KMS-11 (cell line): ENCODE data around the gene GSS.

Experiments
- H2AFZ ChIP-seq: fragments of 200-600 bp; sonication (generic); 2 replicates; pipeline ENCODE4 v1.6.1; 2016; ENCODE audit warnings: antibody characterized with exemption, mixed run types, low read depth
- H3K27ac ChIP-seq: fragments of 200-600 bp; sonication (generic); 2 replicates; pipeline ENCODE4 v1.6.1; 2016; ENCODE audit warnings: mild to moderate bottlenecking, mixed run types
- H3K27me3 ChIP-seq: fragments of 200-600 bp; sonication (generic); 2 replicates; pipeline ENCODE4 v1.6.1; 2017; ENCODE audit warnings: mild to moderate bottlenecking, low read depth, mixed run types, moderate library complexity; ENCODE audit not compliant: insufficient read depth
- H3K36me3 ChIP-seq: fragments of 200-600 bp; sonication (generic); 2 replicates; pipeline ENCODE4 v1.6.1; 2017; ENCODE audit warnings: mild to moderate bottlenecking, mixed run types; ENCODE audit not compliant: insufficient read depth
- H3K4me1 ChIP-seq: fragments of 200-600 bp; sonication (generic); 2 replicates; pipeline ENCODE4 v1.6.1; 2016; ENCODE audit warnings: mild to moderate bottlenecking, low read depth, mixed run types; ENCODE audit not compliant: poor library complexity, severe bottlenecking
- H3K4me2 ChIP-seq: fragments of 200-600 bp; sonication (generic); 2 replicates; pipeline ENCODE4 v1.7.0; 2016; ENCODE audit warnings: mild to moderate bottlenecking, mixed run types
- H3K4me3 ChIP-seq: fragments of 200-600 bp; sonication (generic); IDR thresholded peaks from 2 replicates; pipeline ENCODE4 v1.6.1; 2017; ENCODE audit warnings: low read depth, low read length, mixed read lengths; ENCODE audit not compliant: insufficient read depth
- H3K79me2 ChIP-seq: fragments of 200-600 bp; sonication (generic); 2 replicates; pipeline ENCODE4 v1.6.1; 2016; ENCODE audit warnings: low read depth, mixed run types; ENCODE audit not compliant: insufficient read depth
- H3K9ac ChIP-seq: fragments of 200-600 bp; sonication (generic); 2 replicates; pipeline ENCODE4 v1.6.1; 2016; ENCODE audit warnings: mild to moderate bottlenecking, mixed run types
- H4K20me1 ChIP-seq: fragments of 200-600 bp; sonication (generic); 2 replicates; pipeline ENCODE4 v1.6.1; 2016; ENCODE audit warnings: mild to moderate bottlenecking, mixed run types; ENCODE audit not compliant: insufficient read depth
- CTCF ChIP-seq: fragments of 200-600 bp; sonication (generic); conservative IDR thresholded peaks from 2 replicates; pipeline ENCODE4 v1.6.1; 2017; ENCODE audit warnings: low read depth, mild to moderate bottlenecking, antibody characterized with exemption, low read length, moderate library complexity, mixed read lengths

Gene GSS

GRCh38 chr20:34952671-34953070 lies 2.9 kb downstream of the GSS start:
- H3K4me2 ChIP-seq: no peak overlapping the region
- H3K27ac ChIP-seq: no peak overlapping the region
- H3K79me2 ChIP-seq: no peaks in the 10 kb centered on the region; the same call in 1 of the 2 replicates
- no peaks in the 10 kb centered on the region for H4K20me1 ChIP-seq
- H3K4me1 ChIP-seq: peaks cover 17% of the 10 kb centered on the region
- H3K9ac ChIP-seq: no peak overlapping the region
- no peaks in the 10 kb centered on the region for H3K27me3 ChIP-seq
- H3K36me3 ChIP-seq: no peaks in the 10 kb centered on the region
- no peak for TF ChIP-seq CTCF
- H2AFZ ChIP-seq: no peak overlapping the region
- H3K4me3 ChIP-seq: no peak overlapping the region

GRCh38 chr20:34951652-34952051 lies 4.0 kb downstream of the GSS start:
- H3K4me1 ChIP-seq: peaks cover 17% of the 10 kb centered on the region
- no peak overlapping the region for H3K27ac ChIP-seq
- H2AFZ ChIP-seq: no peak overlapping the region

GRCh38 chr20:34951252-34951651 lies 4.4 kb downstream of the GSS start:
- H3K27me3 ChIP-seq: no peaks in the 10 kb centered on the region
- H3K27ac ChIP-seq: no peak overlapping the region
- no peak overlapping the region for H3K4me2 ChIP-seq
- H2AFZ ChIP-seq: no peak overlapping the region
- H3K79me2 ChIP-seq: no peaks in the 10 kb centered on the region; the same call in 1 of the 2 replicates
- no peaks in the 10 kb centered on the region for H4K20me1 ChIP-seq
- no peak overlapping the region for H3K9ac ChIP-seq
- no peaks in the 10 kb centered on the region for H3K36me3 ChIP-seq
- TF ChIP-seq CTCF: no peak
- no peak overlapping the region for H3K4me3 ChIP-seq
- peaks cover 14% of the 10 kb centered on the region for H3K4me1 ChIP-seq

More at GRCh38 chr20:34951652-34952051, 4.0 kb downstream of the GSS start:
- H3K79me2 ChIP-seq: no peaks in the 10 kb centered on the region; the same call in 1 of the 2 replicates
- TF ChIP-seq CTCF: no peak
- H4K20me1 ChIP-seq: no peaks in the 10 kb centered on the region
- no peak overlapping the region for H3K4me3 ChIP-seq
- H3K36me3 ChIP-seq: no peaks in the 10 kb centered on the region
- no peaks in the 10 kb centered on the region for H3K27me3 ChIP-seq
- H3K9ac ChIP-seq: no peak overlapping the region
- no peak overlapping the region for H3K4me2 ChIP-seq

- H3K27ac ChIP-seq: no peak overlapping the region
- no peak overlapping the region for H3K4me2 ChIP-seq
- H3K4me1 ChIP-seq: peaks cover 9% of the 10 kb centered on the region
- no peaks in the 10 kb centered on the region for H3K36me3 ChIP-seq
- H3K79me2 ChIP-seq: no peaks in the 10 kb centered on the region
- H3K4me3 ChIP-seq: no peak overlapping the region
- no peaks in the 10 kb centered on the region for H3K27me3 ChIP-seq
- no peak for TF ChIP-seq CTCF
- no peaks in the 10 kb centered on the region for H4K20me1 ChIP-seq
- no peak overlapping the region for H3K9ac ChIP-seq
- H2AFZ ChIP-seq: no peak overlapping the region
Observed at GRCh38 chr20:34949120-34949519, 6.5 kb downstream of the GSS start.
